Activated CD8-positive, alpha-beta T cell treated with anti-CD3 and anti-CD28 coated beads, Interleukin-2, amount 10 ng/mL, durations not matched to agents 7 days and 5 days (primary cell): ENCODE measurements around the gene FBXO27. TPM values are rescaled to one million over a fixed set of nuclear protein-coding genes. Genes with fewer than 3 reads are reported as not detected.

Experiments used
- ATAC-seq: fragments of 150-1000 bp; cut with Tn5 transposase; one replicate; pipeline ENCODE4 v1.10.0; 2021; ENCODE audit warnings: moderate library complexity
- CTCF ChIA-PET: fragments of 350-600 bp; sonication (Branson Sonifier 250); formaldehyde crosslinking; loops from one replicate; lab custom pipeline; 2021; ENCODE audit warnings: antibody characterized with exemption; lab: Charles Lee
- POLR2A ChIA-PET: fragments of 350-600 bp; sonication (Branson Sonifier 250); formaldehyde crosslinking; loops from one replicate; lab custom pipeline; 2021; ENCODE audit warnings: antibody characterized with exemption; lab: Charles Lee
- DNase-seq: peaks from one replicate; pipeline ENCODE4 v3.0.0-alpha.2; 2020
- H3K27ac Mint-ChIP-seq: one replicate; pipeline ENCODE4 v1.8.0; 2021; ENCODE audit warnings: mild to moderate bottlenecking, mixed read lengths
- H3K27me3 Mint-ChIP-seq: one replicate; pipeline ENCODE4 v1.8.0; 2021; ENCODE audit warnings: low read depth, mixed read lengths
- H3K36me3 Mint-ChIP-seq: one replicate; pipeline ENCODE4 v1.8.0; 2021; ENCODE audit warnings: low read depth, mixed read lengths
- H3K4me1 Mint-ChIP-seq: one replicate; pipeline ENCODE4 v1.8.0; 2021; ENCODE audit warnings: low read depth, mixed read lengths
- H3K4me3 Mint-ChIP-seq: one replicate; pipeline ENCODE4 v1.8.0; 2021; ENCODE audit warnings: mild to moderate bottlenecking, mixed read lengths
- H3K9me3 Mint-ChIP-seq: one replicate; pipeline ENCODE4 v1.8.0; 2022; ENCODE audit warnings: mixed read lengths; ENCODE audit not compliant: insufficient read depth
- total RNA-seq, 2 experiments: library from RNA; stranded (reverse); gene quantifications; one replicate each; pipeline ENCODE4 v1.2.3, GENCODE V29; 2021

Gene FBXO27
- total RNA-seq, 2 experiments from 2014 or later = not detected

DNA sequence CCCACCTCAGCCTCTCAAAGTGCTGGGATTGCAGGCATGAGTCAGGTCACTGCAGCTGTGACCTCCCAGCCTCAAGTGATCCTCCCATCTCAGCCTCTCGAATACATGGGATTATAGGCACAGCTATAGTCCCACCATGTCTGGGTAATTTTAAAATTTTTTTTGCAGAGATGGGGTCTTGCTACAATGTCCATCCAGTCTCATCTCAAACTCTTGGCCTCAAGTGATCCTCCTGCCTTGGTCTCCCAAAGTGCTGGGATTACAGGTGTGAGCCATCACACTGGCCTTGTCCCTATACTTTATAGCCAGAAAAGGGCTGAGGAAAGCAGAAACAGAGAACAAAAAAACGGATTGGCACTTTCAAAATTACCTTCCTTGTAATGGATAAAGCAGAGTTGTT lies 4.8 kb upstream of the FBXO27 start:
- CTCF ChIA-PET = interaction anchor here (1.2 kb wide), 1 partner anchor 14 kb away, joined by 3 read pairs; no protein-coding TSS in a partner anchor
- Mint-ChIP-seq H3K27me3 (peaks cover 33% of the 10 kb centered on the region), H3K36me3 (peaks cover 2% of the 10 kb centered on the region), H3K9me3 (no peaks in the 10 kb centered on the region), H3K4me3 (no peak overlapping the region), H3K4me1 (peaks cover 2% of the 10 kb centered on the region), H3K27ac (no peak overlapping the region)
- DNase-seq (no peak), ATAC-seq (no peak)
- POLR2A ChIA-PET = no interaction called here

DNA sequence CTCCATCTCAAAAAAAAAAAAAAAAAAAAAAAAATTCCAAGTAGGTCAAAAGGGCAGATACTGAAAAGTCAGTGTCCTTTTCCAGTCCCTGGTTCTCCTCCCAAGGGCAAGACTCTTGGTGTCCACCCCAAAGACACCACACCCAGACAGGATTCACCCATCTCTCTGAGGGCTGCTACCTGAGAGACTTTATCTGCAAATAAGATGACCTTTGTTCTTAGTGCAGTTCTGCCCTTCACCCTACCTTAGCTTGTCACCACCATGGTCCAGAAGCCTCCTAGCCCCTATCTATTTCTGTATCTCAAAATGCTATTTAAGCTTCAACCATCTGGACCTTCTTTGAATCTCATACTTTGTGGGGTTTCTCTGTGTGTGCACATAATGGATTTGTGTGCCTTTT lies 4.2 kb upstream of the FBXO27 start:
- ATAC-seq = no peak
- H3K27me3 Mint-ChIP-seq = peaks cover 36% of the 10 kb centered on the region
- CTCF ChIA-PET = no interaction called here
- H3K4me1 Mint-ChIP-seq = peaks cover 2% of the 10 kb centered on the region
- POLR2A ChIA-PET = no interaction called here
- H3K4me3 Mint-ChIP-seq = no peak overlapping the region
- DNase-seq = no peak
- no peak overlapping the region for H3K27ac Mint-ChIP-seq
- H3K9me3 Mint-ChIP-seq = no peaks in the 10 kb centered on the region
- peaks cover 2% of the 10 kb centered on the region for H3K36me3 Mint-ChIP-seq

DNA sequence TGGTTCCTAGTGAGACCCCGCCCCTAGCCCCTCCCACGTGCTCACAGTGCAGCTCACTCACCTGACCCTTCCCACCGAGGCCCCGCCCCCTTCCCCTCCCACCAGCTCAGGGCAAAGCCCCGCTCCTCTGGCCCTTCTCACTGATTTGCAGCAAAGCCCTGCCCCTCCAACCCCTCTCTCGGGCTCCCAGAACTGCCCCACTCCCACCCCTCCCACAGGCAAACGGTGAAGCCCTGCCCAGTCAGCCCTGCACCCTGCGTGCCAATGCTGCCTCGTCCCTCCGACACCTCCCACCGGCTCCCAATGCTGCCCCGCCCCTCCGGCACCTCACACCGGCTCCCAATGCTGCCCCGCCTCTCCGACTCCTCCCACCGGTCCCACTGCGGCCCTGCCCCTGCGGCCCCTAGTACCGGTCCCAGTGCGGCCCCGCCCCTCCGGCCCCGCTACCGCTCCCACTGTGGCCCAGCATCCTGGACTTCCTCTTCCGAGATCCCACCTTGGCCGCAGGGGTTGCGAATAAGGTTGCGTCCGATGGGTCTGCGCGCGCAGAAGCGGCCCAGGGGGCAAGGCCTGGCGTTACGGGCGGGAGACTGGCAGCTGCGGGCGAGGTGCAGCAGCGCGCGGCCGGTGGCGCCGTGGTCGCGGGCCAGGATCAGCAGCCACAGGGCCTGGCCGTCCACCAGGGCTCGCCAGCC lies 834 bp downstream of the FBXO27 start:
- Mint-ChIP-seq H3K4me3 (peak overlapping the region; percentile 53), H3K27ac (no peak overlapping the region), H3K27me3 (peaks cover 29% of the 10 kb centered on the region), H3K9me3 (no peaks in the 10 kb centered on the region), H3K36me3 (no peaks in the 10 kb centered on the region), H3K4me1 (peaks cover 11% of the 10 kb centered on the region)
- peak; percentile 95 for ATAC-seq
- CTCF ChIA-PET = no interaction called here
- POLR2A ChIA-PET = no interaction called here
- peak; percentile 78 for DNase-seq

DNA sequence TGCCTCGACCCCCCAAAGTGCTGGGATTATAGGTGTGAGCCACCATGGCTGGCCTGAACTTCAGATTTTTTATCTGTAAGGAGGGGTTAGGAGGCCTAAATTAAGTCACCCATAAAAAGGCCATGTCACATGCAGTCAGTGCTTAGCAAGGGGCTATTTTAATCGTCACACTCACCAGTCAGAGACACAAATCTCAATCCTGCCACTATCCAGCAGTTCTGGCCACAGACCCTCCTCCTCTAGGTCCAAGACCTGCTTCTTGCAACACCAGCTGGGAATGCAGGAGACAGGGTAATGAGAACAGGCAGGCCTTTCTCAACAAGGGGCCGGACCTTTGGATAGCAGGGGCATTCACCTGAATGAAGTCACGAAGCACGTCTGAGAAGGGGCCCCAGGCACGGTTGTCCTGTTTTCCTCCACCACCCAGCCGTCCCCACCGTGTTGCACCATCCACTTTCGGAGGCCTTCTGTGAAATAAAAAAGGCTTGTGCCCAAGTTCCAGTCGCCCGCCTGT lies 1.4 kb downstream of the FBXO27 start:
- POLR2A ChIA-PET = no interaction called here
- Mint-ChIP-seq H3K9me3 (no peaks in the 10 kb centered on the region), H3K27me3 (peaks cover 29% of the 10 kb centered on the region), H3K27ac (no peak overlapping the region), H3K4me1 (peaks cover 11% of the 10 kb centered on the region), H3K36me3 (no peaks in the 10 kb centered on the region), H3K4me3 (peak overlapping the region; percentile 53)
- CTCF ChIA-PET = no interaction called here
- DNase-seq = no peak
- no peak for ATAC-seq

DNA sequence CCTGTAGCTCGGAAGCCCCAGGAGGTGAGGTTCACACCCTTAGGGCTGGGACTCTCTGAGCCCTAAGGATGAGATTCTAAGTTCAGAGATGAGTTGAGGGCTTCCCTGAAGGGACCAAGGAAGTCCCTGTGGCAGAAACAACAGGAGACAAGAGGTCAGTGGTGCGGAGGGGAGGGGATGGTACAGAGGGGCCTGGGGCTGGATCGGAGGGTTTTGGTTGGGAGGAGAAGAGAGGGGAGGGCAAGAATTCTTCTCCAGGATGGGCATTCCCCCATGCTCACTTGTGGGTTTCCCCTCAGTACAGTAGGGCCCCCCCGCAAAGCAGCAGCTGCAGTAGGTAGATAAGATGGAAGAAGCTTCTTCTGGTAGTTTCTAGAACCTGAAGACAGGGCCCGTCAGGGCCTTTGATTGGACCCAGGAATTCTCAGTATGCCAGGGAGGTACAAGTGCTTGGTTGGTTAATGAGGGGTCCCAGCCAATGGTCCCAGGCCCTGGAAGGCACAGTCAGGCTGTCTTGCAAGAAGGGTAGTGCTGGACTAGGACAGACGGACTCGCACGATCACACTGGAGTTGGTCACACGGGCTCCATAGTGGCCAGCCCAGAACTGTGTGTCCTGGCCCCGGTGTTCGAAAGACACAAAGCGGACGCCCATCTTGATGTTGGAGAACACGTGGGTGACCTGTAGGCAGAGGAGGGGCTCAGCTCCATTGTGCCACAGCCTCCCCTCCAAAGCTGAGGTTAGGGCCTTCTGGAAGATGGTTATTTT lies 7.3 kb downstream of the FBXO27 start:
- Mint-ChIP-seq H3K27me3 (no peaks in the 10 kb centered on the region), H3K4me1 (no peaks in the 10 kb centered on the region), H3K36me3 (no peaks in the 10 kb centered on the region), H3K27ac (no peak overlapping the region), H3K9me3 (no peaks in the 10 kb centered on the region), H3K4me3 (no peak overlapping the region)
- CTCF ChIA-PET = no interaction called here
- POLR2A ChIA-PET = no interaction called here
- no peak for ATAC-seq
- DNase-seq = no peak

DNA sequence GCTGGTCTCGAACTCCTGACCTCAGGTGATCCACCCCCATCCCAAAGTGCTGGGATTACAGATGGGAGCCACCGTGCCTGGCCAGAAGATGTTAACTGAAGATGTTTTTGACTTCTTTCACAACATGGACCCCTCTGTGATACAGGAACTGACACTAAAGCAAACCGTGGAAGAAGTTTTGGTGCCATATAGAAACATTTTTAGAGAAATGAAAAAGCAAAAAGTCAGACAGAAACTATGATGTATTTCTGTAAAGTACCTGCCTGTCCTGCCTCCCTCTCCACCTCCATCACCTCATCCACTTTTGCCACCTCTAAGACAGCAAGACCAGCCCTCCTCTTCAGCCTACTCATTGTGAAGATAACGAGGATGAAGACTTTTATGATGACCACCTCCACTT lies 11.3 kb downstream of the FBXO27 start:
- no peaks in the 10 kb centered on the region for H3K36me3 Mint-ChIP-seq
- H3K27ac Mint-ChIP-seq = no peak overlapping the region
- no peak for ATAC-seq
- peaks cover 2% of the 10 kb centered on the region for H3K27me3 Mint-ChIP-seq
- POLR2A ChIA-PET = no interaction called here
- no peaks in the 10 kb centered on the region for H3K9me3 Mint-ChIP-seq
- CTCF ChIA-PET = no interaction called here
- no peaks in the 10 kb centered on the region for H3K4me1 Mint-ChIP-seq
- no peak overlapping the region for H3K4me3 Mint-ChIP-seq
- no peak for DNase-seq

DNA sequence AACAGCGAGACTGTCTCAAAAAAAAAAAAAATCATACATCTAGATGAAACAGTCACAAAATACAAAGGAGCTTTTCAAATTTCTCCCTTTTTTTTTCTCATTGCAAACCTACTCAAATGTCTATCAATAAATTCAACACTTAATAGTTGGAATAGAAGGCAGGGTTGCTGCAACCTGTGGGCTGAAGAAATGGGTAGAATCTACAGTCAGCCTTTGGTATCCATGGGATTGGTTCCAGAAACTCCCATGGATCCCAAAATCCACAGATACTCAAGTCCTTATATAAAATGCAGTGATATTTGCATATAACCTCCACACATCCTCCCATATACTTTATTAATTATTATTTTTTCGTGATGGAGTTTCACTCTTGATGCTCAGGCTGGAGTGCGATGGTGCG lies 14.7 kb downstream of the FBXO27 start:
- Mint-ChIP-seq H3K27me3 (peaks cover 4% of the 10 kb centered on the region), H3K4me1 (no peaks in the 10 kb centered on the region), H3K4me3 (no peak overlapping the region), H3K9me3 (no peaks in the 10 kb centered on the region), H3K27ac (no peak overlapping the region), H3K36me3 (no peaks in the 10 kb centered on the region)
- ChIA-PET POLR2A (no interaction called here), CTCF (no interaction called here)
- DNase-seq = no peak
- no peak for ATAC-seq

DNA sequence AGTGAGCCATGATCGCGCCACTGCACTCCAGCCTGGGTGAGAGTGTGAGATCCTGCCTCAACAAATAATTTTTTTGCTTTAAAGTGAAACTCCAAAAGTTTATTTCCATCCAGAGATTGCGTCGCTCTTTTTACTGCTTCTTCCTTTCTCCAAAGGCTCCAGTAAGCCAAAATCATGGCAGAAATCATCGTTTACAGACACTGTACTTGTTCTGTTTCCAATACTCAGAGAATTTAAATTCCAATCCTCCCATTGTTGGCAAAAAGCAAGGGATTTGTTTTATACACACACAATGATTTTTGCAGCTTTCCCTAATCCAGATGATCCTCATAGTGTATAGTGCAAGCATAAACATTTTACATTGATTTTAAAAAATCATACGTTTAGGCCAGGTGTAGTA lies 15.3 kb downstream of the FBXO27 start:
- ChIA-PET POLR2A (interaction anchor here (0.7 kb wide), 1 partner anchor 897 kb away, joined by 4 read pairs; no protein-coding TSS in a partner anchor), CTCF (no interaction called here)
- no peak overlapping the region for H3K4me3 Mint-ChIP-seq
- H3K27me3 Mint-ChIP-seq = peaks cover 4% of the 10 kb centered on the region
- H3K4me1 Mint-ChIP-seq = no peaks in the 10 kb centered on the region
- H3K27ac Mint-ChIP-seq = no peak overlapping the region
- ATAC-seq (no peak), DNase-seq (no peak)
- H3K36me3 Mint-ChIP-seq = no peaks in the 10 kb centered on the region
- no peaks in the 10 kb centered on the region for H3K9me3 Mint-ChIP-seq

DNA sequence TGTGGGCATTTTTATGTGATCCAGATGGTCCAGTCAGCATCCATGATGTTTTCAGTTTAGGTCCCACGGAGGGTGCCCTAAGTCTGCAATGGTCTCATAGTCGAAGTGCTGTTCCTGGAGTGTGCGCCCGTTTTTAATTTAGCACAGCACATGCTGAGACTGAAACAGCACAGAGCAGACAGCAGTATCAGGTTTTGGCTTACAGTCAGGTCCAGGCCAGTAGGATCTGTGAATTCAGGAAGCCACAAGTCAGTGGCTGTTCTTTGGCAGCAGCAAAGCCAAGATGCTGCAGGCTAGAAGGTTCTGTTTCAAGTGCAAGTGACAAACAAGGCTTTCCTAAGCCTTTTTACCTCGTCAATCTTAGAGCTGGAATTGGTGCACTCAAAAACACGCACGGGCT lies 18.3 kb downstream of the FBXO27 start:
- Mint-ChIP-seq H3K27ac (no peak overlapping the region), H3K4me1 (no peaks in the 10 kb centered on the region), H3K4me3 (no peak overlapping the region), H3K36me3 (no peaks in the 10 kb centered on the region), H3K9me3 (no peaks in the 10 kb centered on the region), H3K27me3 (peaks cover 7% of the 10 kb centered on the region)
- ChIA-PET CTCF (no interaction called here), POLR2A (no interaction called here)
- ATAC-seq = no peak
- no peak for DNase-seq

DNA sequence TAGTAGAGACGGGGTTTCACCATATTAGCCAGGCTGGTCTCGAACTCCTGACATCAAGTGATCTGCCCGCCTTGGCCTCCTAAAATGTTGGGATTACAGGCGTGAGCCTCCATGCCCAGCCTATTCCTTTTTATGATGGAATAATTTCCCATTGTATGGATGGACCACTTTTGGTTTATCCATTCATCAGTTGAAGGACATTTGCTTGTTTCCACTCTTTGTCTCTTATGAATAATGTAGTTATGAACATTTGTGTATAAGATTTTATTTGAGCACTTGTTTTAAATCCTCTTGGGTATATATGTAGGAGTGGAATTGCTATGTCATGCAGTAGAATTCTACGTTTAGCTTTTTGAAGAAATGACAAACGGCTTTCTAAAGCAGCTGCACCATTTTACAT lies 23.3 kb downstream of the FBXO27 start:
- Mint-ChIP-seq H3K4me1 (peaks cover 10% of the 10 kb centered on the region), H3K4me3 (no peak overlapping the region), H3K27ac (no peak overlapping the region), H3K36me3 (no peaks in the 10 kb centered on the region), H3K9me3 (no peaks in the 10 kb centered on the region), H3K27me3 (peaks cover 12% of the 10 kb centered on the region)
- ChIA-PET CTCF (no interaction called here), POLR2A (interaction anchor here (0.7 kb wide), 1 partner anchor 1119 kb away, joined by 3 read pairs; no protein-coding TSS in a partner anchor)
- no peak for DNase-seq
- ATAC-seq = no peak

DNA sequence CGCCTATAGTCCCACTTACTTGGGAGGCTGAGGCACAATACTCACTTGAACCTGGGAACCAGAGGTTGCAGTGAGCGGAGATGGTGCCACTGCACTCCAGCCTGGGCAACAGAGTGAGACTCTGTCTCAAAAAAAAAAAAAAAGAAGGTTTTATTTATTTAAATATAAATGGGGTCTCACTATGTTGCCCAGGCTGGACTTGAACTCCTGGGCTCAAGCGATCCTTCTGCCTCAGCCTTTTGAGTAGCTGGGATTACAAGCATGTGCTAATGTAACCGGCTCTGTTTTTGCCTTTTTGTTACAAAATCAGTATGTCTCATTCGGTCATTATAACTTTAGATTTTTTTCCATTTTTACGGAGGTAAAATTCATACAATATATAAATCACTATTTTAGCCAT lies 24.2 kb downstream of the FBXO27 start:
- CTCF ChIA-PET = no interaction called here
- Mint-ChIP-seq H3K36me3 (no peaks in the 10 kb centered on the region), H3K27ac (no peak overlapping the region), H3K27me3 (peaks cover 12% of the 10 kb centered on the region), H3K9me3 (no peaks in the 10 kb centered on the region), H3K4me3 (no peak overlapping the region), H3K4me1 (peaks cover 10% of the 10 kb centered on the region)
- POLR2A ChIA-PET = no interaction called here
- ATAC-seq = no peak
- DNase-seq = no peak

DNA sequence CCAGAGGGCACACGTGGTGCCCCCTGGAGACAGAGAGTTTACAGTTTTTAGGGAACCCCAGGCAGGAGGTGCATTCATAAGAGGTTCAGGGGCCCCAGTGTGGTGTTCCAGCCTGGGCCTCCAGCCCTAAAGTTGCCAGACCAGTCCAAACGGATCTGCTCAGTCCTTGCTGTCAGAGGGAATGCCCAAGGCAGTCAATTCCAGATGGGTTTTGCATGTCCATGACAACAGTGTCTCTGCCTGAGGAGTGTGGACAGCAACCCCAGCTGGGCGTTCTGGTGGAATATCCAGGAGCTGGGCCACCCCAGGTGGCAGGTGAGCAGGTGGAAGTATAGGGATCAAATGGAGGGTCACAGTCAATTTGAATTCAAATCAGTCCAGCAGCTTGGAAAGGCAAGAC lies 25.3 kb downstream of the FBXO27 start:
- ATAC-seq = no peak
- Mint-ChIP-seq H3K4me1 (peaks cover 10% of the 10 kb centered on the region), H3K36me3 (no peaks in the 10 kb centered on the region), H3K27ac (no peak overlapping the region), H3K9me3 (no peaks in the 10 kb centered on the region), H3K4me3 (no peak overlapping the region), H3K27me3 (peaks cover 17% of the 10 kb centered on the region)
- ChIA-PET POLR2A (no interaction called here), CTCF (no interaction called here)
- no peak for DNase-seq
